ENCODE results near the gene AP5M1.
"Not testable (repeated sequence)": the region's sequence is repeated elsewhere in the genome, so short reads cannot be mapped to it uniquely, and the experiment has no call there.

The AP5M1 gene, protein sequence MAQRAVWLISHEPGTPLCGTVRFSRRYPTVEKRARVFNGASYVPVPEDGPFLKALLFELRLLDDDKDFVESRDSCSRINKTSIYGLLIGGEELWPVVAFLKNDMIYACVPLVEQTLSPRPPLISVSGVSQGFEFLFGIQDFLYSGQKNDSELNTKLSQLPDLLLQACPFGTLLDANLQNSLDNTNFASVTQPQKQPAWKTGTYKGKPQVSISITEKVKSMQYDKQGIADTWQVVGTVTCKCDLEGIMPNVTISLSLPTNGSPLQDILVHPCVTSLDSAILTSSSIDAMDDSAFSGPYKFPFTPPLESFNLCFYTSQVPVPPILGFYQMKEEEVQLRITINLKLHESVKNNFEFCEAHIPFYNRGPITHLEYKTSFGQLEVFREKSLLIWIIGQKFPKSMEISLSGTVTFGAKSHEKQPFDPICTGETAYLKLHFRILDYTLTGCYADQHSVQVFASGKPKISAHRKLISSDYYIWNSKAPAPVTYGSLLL

DNA sequence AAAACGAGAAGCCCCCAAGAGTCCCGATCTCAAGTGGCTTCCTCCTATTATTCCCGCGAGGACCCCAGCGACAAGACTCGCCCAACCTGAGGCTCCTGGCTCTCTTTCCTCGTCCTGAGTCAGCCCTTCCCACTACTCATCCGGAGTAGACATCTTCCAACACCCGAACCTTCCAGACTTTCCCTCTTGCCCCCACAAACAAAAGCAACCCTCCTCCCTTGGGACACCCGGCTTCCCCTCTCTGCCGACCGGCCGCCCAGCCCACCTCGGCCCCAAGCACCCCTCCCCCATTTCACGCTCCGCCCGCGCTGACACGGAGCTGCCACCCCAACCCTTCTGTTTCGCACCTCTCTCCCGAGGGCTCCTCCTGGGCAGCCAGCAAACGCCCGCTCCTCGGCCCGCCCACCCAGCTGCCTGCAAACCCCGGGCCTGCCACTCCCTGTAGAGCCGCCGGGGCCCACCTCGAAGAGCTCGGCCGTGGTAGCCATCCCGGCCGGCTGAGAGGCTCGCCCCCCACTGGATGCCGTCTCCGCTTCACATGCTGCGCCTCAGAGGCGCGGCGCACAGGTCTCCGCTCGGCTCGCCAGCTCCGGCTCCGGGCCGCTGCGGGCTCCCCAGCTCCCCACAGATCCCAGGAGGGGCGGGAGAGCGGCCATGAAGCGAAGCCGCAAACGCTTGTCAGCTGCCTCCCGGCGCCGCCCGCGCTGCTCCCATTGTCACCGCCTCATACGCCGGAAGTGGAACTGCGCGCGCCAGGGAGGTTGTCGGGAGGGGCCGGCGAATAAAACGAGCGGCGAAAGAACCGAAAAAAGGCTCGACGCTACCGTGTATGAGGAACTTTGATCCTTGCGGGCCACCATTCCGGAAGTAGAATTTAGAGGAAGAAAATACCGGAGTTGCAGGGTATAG lies at the start of gene AP5M1, which contains the start of gene EXOC5:
Gene AP5M1 (plus strand): TSS at position 811 of the 909 bp plus-strand sequence. CDS start 344 bp downstream, outside the sequence.
Gene EXOC5 (minus strand): TSS at position 745 of the 909 bp plus-strand sequence. CDS start 257 bp downstream, at position 488.
- peak; percentile 87 to 94 for DNase-seq

DNA sequence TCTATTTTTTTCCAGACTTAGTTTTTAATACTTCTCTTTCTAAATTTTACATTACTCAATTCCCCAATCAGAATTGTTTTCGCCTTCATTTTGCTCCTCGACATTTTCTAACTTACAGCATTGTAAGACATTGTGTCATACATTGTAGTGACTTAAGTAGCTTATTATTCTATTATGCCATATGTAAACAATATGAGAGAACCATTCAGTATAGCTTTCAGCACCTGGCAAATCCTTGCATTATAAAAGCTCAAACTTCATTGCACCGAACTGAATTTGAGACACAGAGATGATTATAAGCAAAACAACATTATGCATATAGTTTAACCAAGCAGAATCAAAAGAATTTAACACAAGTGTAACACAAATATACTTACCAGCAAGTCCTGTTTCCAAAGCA lies 46.8 kb upstream of the AP5M1 start:
- no peak for DNase-seq

DNA sequence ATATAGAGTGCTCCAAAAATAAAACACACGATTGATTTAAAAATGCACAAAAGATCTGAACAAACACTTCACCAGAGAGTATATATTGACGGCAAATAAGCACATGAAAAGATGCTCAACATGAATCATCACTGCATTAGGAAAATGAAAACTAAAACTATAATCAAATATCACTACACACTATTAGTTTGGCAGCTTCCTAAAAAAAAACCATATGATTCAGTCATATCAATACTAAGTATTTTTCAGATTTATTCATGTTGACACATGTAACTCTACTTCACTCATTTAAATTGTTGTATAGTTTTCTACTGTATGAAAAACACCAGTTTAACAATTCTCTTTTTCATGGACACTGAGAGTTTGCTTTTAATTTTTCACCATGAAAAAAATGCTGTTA lies 41.7 kb upstream of the AP5M1 start:
- DNase-seq = no peak

GRCh38 chr14:57228320-57228719 lies 40.5 kb upstream of the AP5M1 start:
- not testable (repeated sequence) for DNase-seq

- DNase-seq = no peak
These were observed 36.8 kb upstream of the AP5M1 start for GRCh38 chr14:57232006-57232405.

DNA sequence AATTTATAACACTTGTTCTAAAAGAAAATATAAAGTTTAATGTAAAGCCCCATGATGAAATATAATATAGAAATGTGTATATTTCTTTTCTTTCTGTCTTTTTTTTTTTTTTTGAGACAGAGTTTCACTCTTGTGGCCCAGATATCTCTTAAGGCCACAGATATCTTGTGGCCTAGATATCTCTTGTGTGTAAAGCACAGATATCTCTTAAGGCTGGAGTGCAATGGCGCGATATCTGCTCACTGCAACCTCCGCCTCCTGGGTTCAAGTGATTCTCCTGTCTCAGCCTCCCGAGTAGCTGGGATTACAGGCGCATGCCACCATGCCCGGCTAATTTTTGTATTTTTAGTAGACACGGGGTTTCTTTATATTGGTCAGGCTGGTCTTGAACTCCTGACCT lies 28.7 kb upstream of the AP5M1 start:
- DNase-seq = not testable (repeated sequence)

GRCh38 chr14:57243320-57243719 lies 25.5 kb upstream of the AP5M1 start:
- DNase-seq = no peak

GRCh38 chr14:57244106-57244505 lies 24.7 kb upstream of the AP5M1 start:
- no peak for DNase-seq

DNA sequence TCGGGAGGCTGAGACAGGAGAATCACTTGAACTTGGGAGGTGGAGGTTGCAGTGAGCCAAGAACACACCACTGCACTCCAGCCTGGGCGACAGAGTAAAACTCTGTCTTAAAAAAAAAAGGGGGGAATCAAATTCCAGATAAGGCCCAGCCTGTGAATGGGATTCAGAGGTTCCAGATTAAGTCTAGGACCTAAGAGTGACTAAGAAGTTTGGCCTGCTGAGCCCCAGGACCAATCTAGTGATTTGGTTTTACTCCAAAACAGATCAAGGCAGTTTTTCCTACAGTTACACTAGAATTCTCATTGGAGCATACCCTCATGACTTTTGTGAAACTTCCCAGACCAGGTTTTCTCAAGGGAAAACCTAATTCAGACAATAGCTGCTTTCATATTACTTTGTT lies 22.8 kb upstream of the AP5M1 start:
- DNase-seq = no peak

- DNase-seq = no peak
These were observed 21.7 kb upstream of the AP5M1 start for GRCh38 chr14:57246933-57247657.

DNA sequence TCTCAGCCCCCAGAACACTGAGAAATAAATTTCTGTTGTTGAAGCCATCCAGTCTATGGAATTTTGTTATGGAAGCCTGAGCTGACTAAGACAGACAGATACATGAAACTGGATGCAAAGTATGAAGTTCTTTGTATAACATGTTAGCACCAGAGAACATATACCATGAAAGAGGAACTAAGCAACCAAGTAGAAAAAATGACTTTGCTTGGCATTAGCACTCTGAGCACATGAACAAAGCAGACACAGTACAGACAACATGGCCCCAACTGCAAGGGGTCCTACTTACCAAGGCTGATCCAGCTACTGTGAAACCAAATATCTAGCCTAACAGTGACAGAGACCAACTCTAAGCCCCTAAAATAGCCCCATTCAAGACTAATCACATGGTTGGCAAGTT lies 13.9 kb upstream of the AP5M1 start:
- no peak for DNase-seq

GRCh38 chr14:57258221-57258620 lies 10.6 kb upstream of the AP5M1 start:
- DNase-seq = not testable (repeated sequence)

- no peak for DNase-seq
These were observed 9.1 kb upstream of the AP5M1 start for GRCh38 chr14:57259672-57260071.

GRCh38 chr14:57261604-57262003 lies 7.2 kb upstream of the AP5M1 start:
- no peak for DNase-seq

- DNase-seq = no peak
These were observed 6.7 kb upstream of the AP5M1 start for GRCh38 chr14:57262117-57262516.

GRCh38 chr14:57266065-57266464 lies 2.7 kb upstream of the AP5M1 start:
- no peak for DNase-seq

DNA sequence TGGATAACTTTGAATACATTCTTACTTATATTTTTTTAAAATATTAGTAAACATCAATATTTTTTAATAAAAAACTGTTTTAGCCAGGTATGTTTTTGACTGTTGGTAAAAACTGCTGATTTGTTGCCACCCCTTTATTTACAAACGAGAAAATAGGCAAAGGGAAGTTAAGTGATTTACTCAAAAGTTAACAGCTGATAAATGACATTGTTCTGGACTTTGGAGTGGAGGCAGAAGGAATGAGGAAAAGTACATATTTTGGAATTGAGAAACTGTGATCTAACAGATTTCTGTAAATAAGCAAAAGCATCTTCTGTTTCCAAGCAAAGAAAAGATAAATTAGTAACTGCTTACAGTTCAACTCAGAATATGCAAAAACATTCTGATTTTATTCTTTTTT lies 4.5 kb downstream of the AP5M1 start:
- no peak for DNase-seq

GRCh38 chr14:57274551-57274950 lies 5.8 kb downstream of the AP5M1 start:
- DNase-seq = no peak

- DNase-seq = no peak
These were observed 6.4 kb downstream of the AP5M1 start for GRCh38 chr14:57275023-57275664.

GRCh38 chr14:57277062-57277461 lies 8.3 kb downstream of the AP5M1 start:
- no peak for DNase-seq

GRCh38 chr14:57287745-57288144 lies 19.0 kb downstream of the AP5M1 start:
- no peak for DNase-seq

DNA sequence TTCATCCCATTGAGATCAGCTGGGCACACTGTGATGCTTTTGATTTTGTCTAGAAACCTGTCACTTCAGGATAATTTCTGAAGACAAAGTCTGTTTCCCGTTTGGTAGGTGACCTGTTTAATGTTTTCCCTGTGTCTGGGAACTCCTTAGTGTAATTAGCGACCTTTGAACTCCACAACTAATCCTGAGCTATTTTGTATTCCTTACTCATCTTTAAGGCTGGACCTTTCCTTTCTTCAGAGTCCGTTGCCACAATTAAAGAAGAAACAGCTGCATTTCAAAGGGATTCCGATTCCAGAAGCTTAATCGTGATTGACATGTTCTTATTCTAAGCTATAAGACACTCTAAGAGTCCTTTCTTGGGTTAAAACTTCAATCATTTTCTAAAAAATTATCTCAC lies 22.0 kb downstream of the AP5M1 start:
- DNase-seq = no peak
